ENCODE measurements around the gene CLN6.

DNA sequence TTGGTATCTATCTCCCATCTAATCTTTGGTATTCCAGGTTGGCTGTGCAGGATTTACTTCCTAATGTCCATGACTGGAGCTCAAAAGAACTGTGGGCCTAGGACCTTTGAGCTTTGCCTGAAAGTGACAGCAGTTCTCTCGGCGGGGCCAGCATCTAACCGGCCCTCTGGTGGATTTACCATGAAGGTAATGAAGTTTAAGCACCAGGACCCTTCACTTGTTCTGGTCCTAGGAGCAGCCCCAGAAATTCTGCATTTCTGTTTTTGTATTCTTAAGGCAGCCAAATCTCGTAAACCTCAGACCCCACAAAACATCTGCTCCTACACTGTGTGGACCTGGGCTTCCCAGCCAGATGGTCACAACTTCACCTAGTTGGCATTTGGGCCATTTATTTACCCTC, 37.4 kb downstream of the CLN6 start:
- TF ChIP-seq POLR2A (IDR thresholded peaks at IDR 0.05): no peak
- TF ChIP-seq CTCF (IDR thresholded peaks at IDR 0.05 in 8 of 11, conservative IDR thresholded peaks at IDR 0.05 in 3 of 11): no peak

Data from spleen (tissue), 7 donors.